HepG2 (cell line): ENCODE data around the gene KCTD21. TPM values are rescaled to one million over a fixed set of nuclear protein-coding genes. Genes with fewer than 3 reads are reported as not detected.

ENCODE experiments used
- DMAP1 ChIP-seq: IDR thresholded peaks from 2 replicates; pipeline ENCODE4 v1.6.1; 2016
- EP300 ChIP-seq, 3 experiments: sonication (generic) in 1 of 3; formaldehyde crosslinking in 1 of 3; IDR thresholded peaks; 2 replicates each; pipeline versions ENCODE4 v1.5.1 to v1.6.1; 2011 to 2020; ENCODE audit warnings: low read depth in 2 of 3, low read length in 2 of 3, borderline replicate concordance in 1 of 3, improper control_type of control experiment in 1 of 3, mild to moderate bottlenecking in 1 of 3, missing genetic modification reagents in 1 of 3, moderate library complexity in 1 of 3
- FOXA3 ChIP-seq: IDR thresholded peaks from 2 replicates; pipeline ENCODE4 v1.6.1; 2016; ENCODE audit warnings: missing genetic modification reagents, missing compliant biosample characterization
- KDM6A ChIP-seq: IDR thresholded peaks from 2 replicates; pipeline ENCODE4 v1.6.1; 2016; ENCODE audit warnings: low read depth
- NCOA5 ChIP-seq: sonication (generic); formaldehyde crosslinking; IDR thresholded peaks from 2 replicates; pipeline ENCODE4 v1.4.0; 2020; ENCODE audit warnings: missing genetic modification reagents
- STAT5B ChIP-seq: sonication (generic); formaldehyde crosslinking; IDR thresholded peaks from 2 replicates; pipeline ENCODE4 v1.4.0; 2020; ENCODE audit warnings: missing genetic modification reagents
- TAF1 ChIP-seq: sonication (generic); formaldehyde crosslinking; IDR thresholded peaks from 2 replicates; pipeline ENCODE4 v1.4.0; 2020; ENCODE audit warnings: missing genetic modification reagents
- ZBTB1 ChIP-seq: sonication (generic); formaldehyde crosslinking; IDR thresholded peaks from 2 replicates; pipeline ENCODE4 v1.4.0; 2020; ENCODE audit warnings: missing genetic modification reagents, borderline replicate concordance
- ZNF343 ChIP-seq: sonication (generic); formaldehyde crosslinking; IDR thresholded peaks from 2 replicates; pipeline ENCODE4 v1.4.0; 2020; ENCODE audit warnings: mild to moderate bottlenecking, missing genetic modification reagents
- ZNF792 ChIP-seq: IDR thresholded peaks from 2 replicates; pipeline ENCODE4 v1.6.1; 2016
- ZNF878 ChIP-seq: sonication (generic); formaldehyde crosslinking; IDR thresholded peaks from 2 replicates; pipeline ENCODE4 v1.8.1; 2023; ENCODE audit warnings: mild to moderate bottlenecking, missing genetic modification reagents, moderate library complexity
- polyA plus RNA-seq, 8 experiments: library from polyadenylated mRNA; depleted of rRNA in 3 of 8; stranded (reverse) in 7 of 8; unstranded in 1 of 8; fragments of >200 nt; fragmentation: Illumina TruSeq in 4 of 8; extraction: Trizol in 4 of 8; gene quantifications; 2 replicates each; pipeline versions ENCODE4 v1.2.1 to v1.2.3, GENCODE V29; 2011 to 2016; ENCODE audit warnings: low read depth in 4 of 8, missing spikeins in 1 of 8, mixed read lengths in 1 of 8; ENCODE audit not compliant: insufficient read depth in 1 of 8
- total RNA-seq, 5 experiments: library from RNA; depleted of rRNA; stranded (reverse); fragments of >200 nt; fragmentation: Illumina TruSeq; extraction: Trizol; gene quantifications; 2 replicates each; pipeline ENCODE4 v1.2.3, GENCODE V29; 2016; ENCODE audit warnings: low read depth in 1 of 5
- TF ChIP-seq, protein P1 (sequence below): sonication (generic); formaldehyde crosslinking; IDR thresholded peaks from 2 replicates; pipeline ENCODE4 v1.4.0; 2020; ENCODE audit warnings: missing genetic modification reagents, borderline replicate concordance
- TF ChIP-seq, protein P2 (sequence below): sonication (generic); formaldehyde crosslinking; IDR thresholded peaks from 2 replicates; pipeline ENCODE4 v1.5.1; 2020; ENCODE audit warnings: mild to moderate bottlenecking, missing genetic modification reagents, moderate library complexity
- TF ChIP-seq, protein P3 (sequence below): sonication (generic); formaldehyde crosslinking; IDR thresholded peaks from 2 replicates; pipeline ENCODE4 v1.8.0; 2022; ENCODE audit warnings: low read depth, missing genetic modification reagents
- TF ChIP-seq, protein P4 (sequence below): sonication (generic); formaldehyde crosslinking; IDR thresholded peaks from 2 replicates; pipeline ENCODE4 v1.4.0; 2020; ENCODE audit warnings: mild to moderate bottlenecking, missing genetic modification reagents

The KCTD21 gene
- total and polyA plus RNA-seq, 2 of the 13 experiments (the other 11 are each of a cell fraction or from before 2014, with no cell fraction given) = 3.1 to 13.5 TPM

DNA sequence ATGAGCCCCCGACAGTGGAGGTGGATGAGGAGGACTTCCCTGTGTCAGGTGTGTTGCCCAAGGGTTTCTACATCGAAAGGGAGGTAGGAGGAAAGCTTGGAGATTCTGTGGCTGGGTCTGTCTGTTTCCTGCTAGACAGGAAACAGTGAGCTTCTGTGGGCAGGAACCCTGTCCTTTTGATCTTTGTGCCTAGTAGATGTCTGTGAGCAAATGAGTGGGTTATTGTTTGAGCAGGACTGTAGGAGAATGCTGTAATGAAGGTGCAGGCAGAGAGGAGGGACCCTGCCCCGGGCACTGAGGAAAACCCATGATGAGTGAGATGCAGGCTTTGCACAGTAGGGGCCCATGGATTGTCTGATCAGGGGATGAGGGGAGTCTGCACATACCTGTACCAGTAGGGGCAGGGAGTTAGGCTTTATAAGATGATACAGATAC, 14.3 kb upstream of the KCTD21 start (continued):
- peak; percentile 37 to 68; a peak in 3 of 4 replicates for TF ChIP-seq EP300 (IDR thresholded peaks at IDR 0.05; ENCODE audit: low read depth in 2 of 2, low read length in 2 of 2)
- peak; percentile 68; the same call in 1 of the 2 replicates for TF ChIP-seq EP300 (CRISPR knock-in tag; IDR thresholded peaks at IDR 0.05; ENCODE audit: borderline replicate concordance)
- TF ChIP-seq ZNF878 (CRISPR knock-in tag) = 0 out of 2 replicates have a peak, but pooled peaks have one; percentile 5
- TF ChIP-seq FOXA3 = peak; percentile 50
- peak; percentile 51; the same call in 1 of the 2 replicates for TF ChIP-seq DMAP1
- TF ChIP-seq, protein P1, sequence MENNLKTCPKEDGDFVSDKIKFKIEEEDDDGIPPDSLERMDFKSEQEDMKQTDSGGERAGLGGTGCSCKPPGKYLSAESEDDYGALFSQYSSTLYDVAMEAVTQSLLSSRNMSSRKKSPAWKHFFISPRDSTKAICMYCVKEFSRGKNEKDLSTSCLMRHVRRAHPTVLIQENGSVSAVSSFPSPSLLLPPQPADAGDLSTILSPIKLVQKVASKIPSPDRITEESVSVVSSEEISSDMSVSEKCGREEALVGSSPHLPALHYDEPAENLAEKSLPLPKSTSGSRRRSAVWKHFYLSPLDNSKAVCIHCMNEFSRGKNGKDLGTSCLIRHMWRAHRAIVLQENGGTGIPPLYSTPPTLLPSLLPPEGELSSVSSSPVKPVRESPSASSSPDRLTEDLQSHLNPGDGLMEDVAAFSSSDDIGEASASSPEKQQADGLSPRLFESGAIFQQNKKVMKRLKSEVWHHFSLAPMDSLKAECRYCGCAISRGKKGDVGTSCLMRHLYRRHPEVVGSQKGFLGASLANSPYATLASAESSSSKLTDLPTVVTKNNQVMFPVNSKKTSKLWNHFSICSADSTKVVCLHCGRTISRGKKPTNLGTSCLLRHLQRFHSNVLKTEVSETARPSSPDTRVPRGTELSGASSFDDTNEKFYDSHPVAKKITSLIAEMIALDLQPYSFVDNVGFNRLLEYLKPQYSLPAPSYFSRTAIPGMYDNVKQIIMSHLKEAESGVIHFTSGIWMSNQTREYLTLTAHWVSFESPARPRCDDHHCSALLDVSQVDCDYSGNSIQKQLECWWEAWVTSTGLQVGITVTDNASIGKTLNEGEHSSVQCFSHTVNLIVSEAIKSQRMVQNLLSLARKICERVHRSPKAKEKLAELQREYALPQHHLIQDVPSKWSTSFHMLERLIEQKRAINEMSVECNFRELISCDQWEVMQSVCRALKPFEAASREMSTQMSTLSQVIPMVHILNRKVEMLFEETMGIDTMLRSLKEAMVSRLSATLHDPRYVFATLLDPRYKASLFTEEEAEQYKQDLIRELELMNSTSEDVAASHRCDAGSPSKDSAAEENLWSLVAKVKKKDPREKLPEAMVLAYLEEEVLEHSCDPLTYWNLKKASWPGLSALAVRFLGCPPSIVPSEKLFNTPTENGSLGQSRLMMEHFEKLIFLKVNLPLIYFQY (CRISPR knock-in tag) = 0 out of 2 replicates have a peak, but pooled peaks have one; percentile 39
- TF ChIP-seq, protein P2, sequence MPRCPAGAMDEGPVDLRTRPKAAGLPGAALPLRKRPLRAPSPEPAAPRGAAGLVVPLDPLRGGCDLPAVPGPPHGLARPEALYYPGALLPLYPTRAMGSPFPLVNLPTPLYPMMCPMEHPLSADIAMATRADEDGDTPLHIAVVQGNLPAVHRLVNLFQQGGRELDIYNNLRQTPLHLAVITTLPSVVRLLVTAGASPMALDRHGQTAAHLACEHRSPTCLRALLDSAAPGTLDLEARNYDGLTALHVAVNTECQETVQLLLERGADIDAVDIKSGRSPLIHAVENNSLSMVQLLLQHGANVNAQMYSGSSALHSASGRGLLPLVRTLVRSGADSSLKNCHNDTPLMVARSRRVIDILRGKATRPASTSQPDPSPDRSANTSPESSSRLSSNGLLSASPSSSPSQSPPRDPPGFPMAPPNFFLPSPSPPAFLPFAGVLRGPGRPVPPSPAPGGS = peak; percentile 64; the same call in 1 of the 2 replicates
- 0 out of 2 replicates have a peak, but pooled peaks have one; percentile 25 for TF ChIP-seq STAT5B
- TF ChIP-seq ZBTB1 = no peak
- TF ChIP-seq KDM6A (CRISPR knock-in tag) = 0 out of 2 replicates have a peak, but pooled peaks have one; percentile 49
- TF ChIP-seq, protein P3, sequence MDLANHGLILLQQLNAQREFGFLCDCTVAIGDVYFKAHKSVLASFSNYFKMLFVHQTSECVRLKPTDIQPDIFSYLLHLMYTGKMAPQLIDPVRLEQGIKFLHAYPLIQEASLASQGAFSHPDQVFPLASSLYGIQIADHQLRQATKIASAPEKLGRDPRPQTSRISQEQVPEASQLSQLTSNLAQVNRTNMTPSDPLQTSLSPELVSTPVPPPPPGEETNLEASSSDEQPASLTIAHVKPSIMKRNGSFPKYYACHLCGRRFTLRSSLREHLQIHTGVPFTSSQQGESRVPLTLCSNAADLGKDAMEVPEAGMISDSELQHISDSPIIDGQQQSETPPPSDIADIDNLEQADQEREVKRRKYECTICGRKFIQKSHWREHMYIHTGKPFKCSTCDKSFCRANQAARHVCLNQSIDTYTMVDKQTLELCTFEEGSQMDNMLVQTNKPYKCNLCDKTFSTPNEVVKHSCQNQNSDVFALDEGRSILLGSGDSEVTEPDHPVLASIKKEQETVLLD (CRISPR knock-in tag) = no peak
- no peak for TF ChIP-seq NCOA5
- no peak for TF ChIP-seq ZNF343 (CRISPR knock-in tag)
- TF ChIP-seq TAF1 (CRISPR knock-in tag) = peak; percentile 38; the same call in 1 of the 2 replicates
- TF ChIP-seq, protein P4, sequence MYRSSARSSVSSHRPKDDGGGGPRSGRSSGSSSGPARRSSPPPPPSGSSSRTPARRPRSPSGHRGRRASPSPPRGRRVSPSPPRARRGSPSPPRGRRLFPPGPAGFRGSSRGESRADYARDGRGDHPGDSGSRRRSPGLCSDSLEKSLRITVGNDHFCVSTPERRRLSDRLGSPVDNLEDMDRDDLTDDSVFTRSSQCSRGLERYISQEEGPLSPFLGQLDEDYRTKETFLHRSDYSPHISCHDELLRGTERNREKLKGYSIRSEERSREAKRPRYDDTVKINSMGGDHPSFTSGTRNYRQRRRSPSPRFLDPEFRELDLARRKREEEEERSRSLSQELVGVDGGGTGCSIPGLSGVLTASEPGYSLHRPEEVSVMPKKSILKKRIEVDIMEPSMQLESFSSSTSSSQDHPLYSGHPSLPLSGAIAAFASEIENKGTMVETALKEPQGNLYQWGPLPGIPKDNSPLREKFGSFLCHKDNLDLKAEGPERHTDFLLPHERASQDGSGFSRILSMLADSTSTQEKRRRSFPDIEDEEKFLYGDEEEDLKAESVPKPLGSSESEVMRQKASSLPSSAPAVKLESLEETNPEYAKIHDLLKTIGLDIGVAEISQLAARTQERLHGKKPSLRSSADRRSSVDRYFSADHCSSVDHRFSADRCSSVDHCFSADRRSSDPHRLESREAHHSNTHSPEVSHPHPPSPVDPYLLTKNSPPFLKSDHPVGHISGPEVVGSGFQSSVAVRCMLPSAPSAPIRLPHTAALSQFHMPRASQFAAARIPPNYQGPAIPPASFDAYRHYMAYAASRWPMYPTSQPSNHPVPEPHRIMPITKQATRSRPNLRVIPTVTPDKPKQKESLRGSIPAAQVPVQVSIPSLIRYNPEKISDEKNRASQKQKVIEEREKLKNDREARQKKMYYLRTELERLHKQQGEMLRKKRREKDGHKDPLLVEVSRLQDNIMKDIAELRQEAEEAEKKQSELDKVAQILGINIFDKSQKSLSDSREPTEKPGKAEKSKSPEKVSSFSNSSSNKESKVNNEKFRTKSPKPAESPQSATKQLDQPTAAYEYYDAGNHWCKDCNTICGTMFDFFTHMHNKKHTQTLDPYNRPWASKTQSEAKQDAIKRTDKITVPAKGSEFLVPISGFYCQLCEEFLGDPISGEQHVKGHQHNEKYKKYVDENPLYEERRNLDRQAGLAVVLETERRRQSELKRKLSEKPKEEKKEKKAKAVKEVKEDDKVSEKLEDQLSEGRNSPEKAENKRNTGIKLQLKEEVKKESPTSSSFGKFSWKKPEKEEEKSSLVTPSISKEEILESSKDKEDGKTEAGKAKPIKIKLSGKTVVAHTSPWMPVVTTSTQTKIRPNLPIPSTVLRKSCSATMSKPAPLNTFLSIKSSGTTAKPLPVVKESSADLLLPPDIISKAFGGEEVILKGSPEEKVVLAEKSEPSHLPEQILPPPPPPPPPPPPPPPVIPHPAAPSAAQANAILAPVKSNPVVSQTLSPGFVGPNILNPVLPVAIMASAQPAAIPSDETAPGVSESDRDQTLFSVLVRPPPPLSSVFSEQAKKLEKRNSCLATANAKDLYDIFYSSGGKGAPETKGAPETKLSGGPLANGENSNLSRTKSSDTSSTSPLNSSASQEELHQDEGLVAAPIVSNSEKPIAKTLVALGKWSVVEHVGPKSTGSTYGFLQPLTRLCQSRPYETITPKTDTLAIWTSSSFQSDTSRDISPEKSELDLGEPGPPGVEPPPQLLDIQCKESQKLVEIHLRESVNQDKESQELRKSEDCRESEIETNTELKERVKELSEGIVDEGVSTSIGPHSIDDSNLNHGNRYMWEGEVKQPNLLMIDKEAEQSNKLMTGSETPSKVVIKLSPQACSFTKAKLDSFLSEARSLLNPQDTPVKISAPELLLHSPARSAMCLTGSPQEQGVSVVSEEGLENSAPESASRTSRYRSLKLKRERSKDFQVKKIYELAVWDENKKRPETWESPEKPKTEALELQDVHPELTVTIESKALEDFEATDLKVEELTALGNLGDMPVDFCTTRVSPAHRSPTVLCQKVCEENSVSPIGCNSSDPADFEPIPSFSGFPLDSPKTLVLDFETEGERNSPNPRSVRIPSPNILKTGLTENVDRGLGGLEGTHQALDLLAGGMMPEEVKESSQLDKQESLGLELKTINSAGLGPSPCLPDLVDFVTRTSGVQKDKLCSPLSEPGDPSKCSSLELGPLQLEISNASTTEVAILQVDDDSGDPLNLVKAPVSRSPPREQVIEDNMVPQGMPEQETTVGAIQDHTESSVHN = no peak
- peak; percentile 83; the same call in 1 of the 2 replicates for TF ChIP-seq ZNF792
